GM19240 (cell line): ENCODE measurements around the gene TRIP12.
A peak's percentile ranks its signal among the peaks of the same experiment; 100 is the strongest.
"Not testable (repeated sequence)": the region's sequence is repeated elsewhere in the genome, so short reads cannot be mapped to it uniquely, and the experiment has no call there.

ENCODE experiments used
- DNase-seq: peaks from one replicate; pipeline ENCODE4 v3.0.0; 2011; ENCODE audit warnings: low spot score; ENCODE audit not compliant: insufficient read length

Gene TRIP12

GRCh38 chr2:229920011-229920641 is 1.7 kb downstream of the TRIP12 start:
- no peak for DNase-seq

GRCh38 chr2:229917793-229918192 is 4.0 kb downstream of the TRIP12 start:
- DNase-seq: no peak

- no peak for DNase-seq
Observed at GRCh38 chr2:229914171-229914570, 7.6 kb downstream of the TRIP12 start.

DNA sequence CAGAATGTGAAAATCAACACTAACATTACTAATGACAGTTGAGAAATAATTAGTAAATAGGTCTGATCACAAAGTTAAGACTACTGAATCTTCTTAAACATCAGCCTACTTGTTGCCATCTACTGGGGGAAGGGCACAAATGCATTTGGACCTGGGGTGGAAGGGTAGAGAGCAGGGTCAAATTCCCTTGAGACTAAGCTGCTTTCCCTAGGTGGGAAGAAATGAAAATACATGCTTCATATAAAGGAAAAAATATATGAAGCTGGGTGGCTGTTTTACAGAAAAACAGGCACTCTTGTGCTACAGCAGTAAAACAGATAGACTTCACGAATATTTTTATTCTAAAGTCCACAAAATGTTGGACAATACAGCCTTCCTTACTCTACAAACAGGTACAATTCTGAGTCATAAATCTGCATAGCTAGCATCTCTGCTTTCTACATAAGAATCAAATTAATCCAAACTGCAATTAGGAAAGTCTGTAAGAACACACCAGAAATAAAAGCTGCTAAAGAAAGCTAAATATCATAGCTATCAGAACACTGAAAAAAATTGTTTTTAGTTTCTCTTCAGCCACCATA is 10.9 kb downstream of the TRIP12 start:
- no peak for DNase-seq

GRCh38 chr2:229910147-229910831 is 11.5 kb downstream of the TRIP12 start:
- DNase-seq: no peak

- DNase-seq: no peak
Observed at GRCh38 chr2:229909090-229909489, 12.7 kb downstream of the TRIP12 start.

DNA sequence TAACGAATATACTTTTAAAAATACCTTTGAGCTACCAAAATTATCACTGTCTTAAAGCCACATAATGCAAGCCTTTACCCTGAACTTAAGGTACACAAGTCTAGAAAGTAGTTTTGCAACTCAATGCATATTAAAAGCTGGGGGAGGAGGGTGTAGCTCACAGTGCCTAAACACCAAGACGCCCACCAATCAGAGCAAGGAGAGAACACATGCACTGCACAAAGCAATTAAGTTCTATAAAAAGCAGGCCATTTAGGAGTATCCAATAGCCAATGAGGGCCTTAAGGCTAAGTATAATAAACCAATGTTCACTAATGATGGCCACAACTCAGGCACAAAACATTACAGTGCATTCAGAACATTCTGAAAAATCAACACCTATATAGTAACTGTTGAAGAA is 16.2 kb downstream of the TRIP12 start:
- DNase-seq: no peak

DNA sequence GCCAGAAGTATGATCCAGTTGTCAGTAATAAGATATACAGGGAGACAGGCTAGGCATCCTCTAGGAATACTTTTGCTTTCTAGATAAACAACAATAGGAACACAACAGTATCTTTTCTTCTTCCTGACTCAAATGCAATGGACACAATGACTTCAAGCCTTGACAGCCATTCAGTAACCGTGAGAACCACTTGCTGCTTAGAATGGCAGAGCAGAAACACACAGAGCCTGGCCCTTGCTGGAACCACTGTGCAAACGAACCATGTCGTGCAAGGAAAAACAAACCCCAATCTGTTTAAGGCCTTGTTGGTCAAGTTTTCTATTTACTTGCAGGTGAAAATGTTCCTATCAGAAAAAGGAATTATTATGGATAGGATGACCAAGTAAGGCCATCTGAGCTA is 18.8 kb downstream of the TRIP12 start:
- no peak for DNase-seq

DNA sequence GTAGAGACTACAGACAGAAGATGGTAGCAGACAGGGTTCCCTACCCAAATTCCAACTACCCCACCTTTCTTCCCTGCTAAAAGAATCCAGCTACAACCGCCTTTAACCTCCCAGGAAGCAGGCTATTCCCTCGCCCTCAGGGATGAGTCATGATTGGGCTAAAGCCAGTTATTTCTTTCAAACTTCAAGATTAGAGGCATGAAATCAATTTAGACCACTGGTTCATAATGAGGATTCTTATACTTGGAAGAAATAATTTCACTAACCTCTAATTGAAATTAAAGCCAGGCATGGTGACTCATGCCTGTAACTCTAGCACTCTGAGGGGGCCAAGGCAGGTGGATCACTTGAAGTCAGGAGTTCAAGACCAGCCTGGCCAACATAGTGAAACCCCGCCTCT is 20.0 kb downstream of the TRIP12 start:
- DNase-seq: no peak

DNA sequence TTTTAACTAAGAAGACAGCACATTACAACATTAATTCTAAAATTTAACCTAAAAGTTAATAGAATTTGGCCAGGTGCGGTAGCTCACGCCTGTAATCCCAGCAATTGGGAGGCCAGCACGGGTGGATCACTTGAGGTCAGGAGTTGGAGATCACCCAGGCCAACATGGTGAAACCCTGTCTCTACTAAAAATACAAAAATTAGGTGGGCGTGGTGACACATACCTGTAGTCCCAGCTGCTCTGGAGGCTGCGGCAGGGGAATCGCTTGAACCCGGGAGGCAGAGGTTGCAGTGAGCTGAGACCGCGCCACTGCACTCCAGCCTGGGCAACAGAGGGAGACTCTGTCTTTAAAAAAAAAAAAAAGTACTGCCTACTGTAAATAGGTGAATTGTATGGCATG is 21.3 kb downstream of the TRIP12 start:
- not testable (repeated sequence) for DNase-seq

- DNase-seq: no peak
Observed at GRCh38 chr2:229900012-229900411, 21.8 kb downstream of the TRIP12 start.

DNA sequence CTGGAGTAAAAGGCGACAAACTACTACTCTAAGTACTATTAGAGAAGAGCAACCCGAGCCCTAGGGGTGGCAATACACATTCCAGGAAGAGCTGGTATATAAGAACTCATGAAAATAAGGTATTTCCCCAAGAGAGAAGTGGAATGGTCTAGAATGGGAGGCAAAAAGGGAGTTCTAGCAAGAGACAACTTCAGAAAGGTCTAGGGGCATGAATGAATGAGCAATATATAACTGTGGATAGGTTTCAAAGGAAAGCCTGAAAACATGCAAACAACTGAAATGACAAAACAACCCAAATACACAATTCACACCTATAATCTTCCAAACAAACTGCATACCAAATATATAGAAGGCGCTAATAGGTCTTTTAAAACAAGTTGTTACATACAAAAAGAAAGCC is 22.2 kb downstream of the TRIP12 start:
- DNase-seq: no peak

- no peak for DNase-seq
Observed at GRCh38 chr2:229896857-229897256, 25.0 kb downstream of the TRIP12 start.

GRCh38 chr2:229889023-229889422 is 32.8 kb downstream of the TRIP12 start:
- no peak for DNase-seq

- DNase-seq: no peak
Observed at GRCh38 chr2:229888031-229888430, 33.8 kb downstream of the TRIP12 start.

GRCh38 chr2:229887441-229887840 is 34.4 kb downstream of the TRIP12 start:
- DNase-seq: no peak

- peak; percentile 9 for DNase-seq
Observed at GRCh38 chr2:229884775-229885699, 36.8 kb downstream of the TRIP12 start.

DNA sequence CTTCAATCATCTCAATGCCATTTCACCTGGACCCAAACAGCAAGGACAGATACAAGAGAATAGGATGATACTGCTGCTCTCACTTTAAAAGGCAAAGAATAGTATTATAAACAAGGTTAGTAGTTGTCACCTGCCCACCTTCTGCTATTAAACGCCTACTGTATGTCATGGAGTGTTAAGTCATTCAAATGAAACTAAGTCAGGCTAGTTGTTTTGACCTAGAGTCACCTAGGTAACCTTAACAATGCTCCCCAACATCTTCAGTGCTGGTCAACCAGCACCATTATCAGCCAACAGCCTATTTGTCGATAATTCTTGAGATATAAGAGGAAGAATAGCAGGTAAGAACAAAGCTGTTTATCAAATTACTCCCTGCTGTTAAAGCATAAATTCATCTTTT is 39.2 kb downstream of the TRIP12 start:
- no peak for DNase-seq

DNA sequence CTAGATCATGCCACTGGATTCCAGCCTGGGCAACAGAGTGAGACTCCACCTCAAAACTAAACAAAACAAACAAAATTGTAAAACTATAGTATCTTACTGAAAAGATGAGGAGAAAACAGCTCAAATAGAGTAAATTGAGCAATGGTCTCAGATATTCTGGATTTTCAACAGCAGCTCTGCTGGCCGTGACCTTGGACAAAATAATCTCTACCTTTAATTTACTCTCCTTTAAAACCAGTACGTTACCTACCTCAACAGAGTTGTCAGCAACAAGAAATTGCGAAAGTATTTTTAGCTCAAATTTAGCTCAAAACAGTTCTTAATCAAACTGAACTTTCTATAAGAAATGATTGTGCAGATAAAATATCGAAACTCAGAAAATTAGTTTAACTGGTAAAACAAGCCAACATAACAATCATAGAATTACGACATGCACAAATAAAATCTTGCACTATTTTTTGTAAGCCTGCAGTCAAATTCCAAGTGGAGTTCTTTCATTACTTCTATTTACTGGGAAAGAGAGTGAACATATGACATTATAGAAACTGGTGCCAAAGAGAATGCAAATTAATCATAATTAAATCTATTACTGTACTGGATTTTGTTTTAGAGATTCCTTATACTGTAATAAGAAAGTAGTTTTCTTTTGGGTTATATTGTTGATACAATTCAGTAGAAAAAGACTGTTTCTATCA is 40.8 kb downstream of the TRIP12 start:
- no peak for DNase-seq

DNA sequence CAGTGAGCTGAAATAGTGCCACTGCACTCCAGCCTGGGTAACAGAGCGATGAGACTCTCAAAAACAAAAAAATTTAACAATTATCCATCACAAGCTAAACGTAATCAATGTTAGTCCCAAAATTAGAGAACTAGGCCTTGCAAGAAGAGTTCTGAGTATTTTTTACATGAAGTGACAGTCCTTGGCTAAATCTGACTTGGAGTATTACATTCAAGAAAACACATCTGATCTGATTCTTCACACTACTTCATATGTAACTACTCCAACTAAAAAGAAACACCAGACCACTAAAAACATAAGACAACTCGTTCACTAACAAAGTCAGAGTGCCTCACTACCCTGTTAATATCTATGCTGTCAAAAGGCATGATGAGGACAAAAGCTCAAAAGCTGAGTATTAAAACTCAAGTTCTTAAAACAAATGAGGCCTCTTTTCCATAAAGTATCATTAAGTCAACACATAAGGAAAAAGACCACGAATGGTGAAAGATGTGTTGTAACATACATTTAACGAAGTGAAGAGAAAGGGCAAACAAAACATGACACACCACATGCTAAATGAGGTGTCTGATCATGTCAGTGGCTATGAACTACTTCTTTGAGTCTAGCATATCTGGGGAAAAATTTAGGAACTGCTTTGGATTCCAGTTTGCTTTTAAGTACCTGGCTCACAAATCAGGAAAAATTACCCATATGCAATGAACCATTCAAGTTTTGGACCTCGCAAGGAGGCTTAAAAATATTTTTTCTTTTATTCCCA is 42.4 kb downstream of the TRIP12 start:
- no peak for DNase-seq

- no peak for DNase-seq
Observed at GRCh38 chr2:229875549-229875948, 46.3 kb downstream of the TRIP12 start.
